ENCODE measurements around the gene UNC79.

Gene UNC79

DNA sequence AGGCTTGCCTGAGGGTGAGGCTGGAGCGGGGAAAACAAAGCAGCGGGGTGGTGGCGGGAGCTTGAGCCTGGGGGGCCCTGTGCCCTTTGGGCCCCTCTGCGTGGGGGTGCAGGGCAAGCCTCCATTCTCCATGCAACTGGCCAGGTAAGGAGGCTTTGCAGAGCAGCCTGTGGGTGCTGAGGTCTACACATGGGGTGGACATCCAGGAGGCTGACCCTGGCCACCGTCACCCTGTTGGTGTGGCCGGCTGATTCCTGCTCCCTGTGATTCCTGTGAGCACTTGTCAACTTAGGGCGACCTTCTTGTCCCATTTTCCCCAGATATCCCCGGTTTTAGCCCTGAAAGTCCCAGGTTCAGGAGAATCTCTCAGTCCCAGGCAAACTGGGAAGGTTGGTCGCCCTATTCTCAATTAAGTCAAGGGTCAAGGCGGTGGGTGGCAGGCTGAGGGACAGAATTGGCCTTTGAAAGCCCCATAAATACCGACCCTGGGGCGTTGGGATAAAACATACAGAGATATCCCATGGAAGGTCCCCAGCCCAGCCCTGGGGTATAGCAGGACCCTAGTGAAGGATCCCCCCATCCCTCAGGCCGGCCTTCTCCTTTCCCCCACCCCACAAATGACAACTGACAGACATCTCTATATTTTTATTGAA lies 287.1 kb downstream of the UNC79 start:
- TF ChIP-seq, protein P1, sequence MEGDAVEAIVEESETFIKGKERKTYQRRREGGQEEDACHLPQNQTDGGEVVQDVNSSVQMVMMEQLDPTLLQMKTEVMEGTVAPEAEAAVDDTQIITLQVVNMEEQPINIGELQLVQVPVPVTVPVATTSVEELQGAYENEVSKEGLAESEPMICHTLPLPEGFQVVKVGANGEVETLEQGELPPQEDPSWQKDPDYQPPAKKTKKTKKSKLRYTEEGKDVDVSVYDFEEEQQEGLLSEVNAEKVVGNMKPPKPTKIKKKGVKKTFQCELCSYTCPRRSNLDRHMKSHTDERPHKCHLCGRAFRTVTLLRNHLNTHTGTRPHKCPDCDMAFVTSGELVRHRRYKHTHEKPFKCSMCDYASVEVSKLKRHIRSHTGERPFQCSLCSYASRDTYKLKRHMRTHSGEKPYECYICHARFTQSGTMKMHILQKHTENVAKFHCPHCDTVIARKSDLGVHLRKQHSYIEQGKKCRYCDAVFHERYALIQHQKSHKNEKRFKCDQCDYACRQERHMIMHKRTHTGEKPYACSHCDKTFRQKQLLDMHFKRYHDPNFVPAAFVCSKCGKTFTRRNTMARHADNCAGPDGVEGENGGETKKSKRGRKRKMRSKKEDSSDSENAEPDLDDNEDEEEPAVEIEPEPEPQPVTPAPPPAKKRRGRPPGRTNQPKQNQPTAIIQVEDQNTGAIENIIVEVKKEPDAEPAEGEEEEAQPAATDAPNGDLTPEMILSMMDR (IDR thresholded peaks at IDR 0.05) = no peak

DNA sequence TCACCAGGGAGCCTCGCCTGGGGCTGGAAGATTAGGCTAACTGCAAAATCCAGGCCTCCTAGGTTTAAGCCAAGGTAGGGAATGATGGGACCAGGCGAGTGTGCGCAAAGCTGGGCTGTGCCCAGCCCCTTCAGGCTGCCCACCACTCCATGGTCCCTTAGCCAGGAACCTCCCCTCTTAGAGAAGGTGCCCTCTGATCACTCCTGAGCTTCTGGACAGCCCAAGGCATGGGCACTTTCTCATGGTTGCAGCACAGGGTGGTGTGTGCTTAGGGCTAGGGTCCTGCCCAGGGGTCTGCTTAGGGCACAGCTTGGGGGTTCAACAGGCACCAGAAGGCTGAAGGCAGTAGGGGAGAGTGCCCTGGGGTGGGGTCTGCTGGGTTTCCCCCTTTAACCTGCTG lies 288.5 kb downstream of the UNC79 start:
- TF ChIP-seq, protein P1 (IDR thresholded peaks at IDR 0.05) = no peak

DNA sequence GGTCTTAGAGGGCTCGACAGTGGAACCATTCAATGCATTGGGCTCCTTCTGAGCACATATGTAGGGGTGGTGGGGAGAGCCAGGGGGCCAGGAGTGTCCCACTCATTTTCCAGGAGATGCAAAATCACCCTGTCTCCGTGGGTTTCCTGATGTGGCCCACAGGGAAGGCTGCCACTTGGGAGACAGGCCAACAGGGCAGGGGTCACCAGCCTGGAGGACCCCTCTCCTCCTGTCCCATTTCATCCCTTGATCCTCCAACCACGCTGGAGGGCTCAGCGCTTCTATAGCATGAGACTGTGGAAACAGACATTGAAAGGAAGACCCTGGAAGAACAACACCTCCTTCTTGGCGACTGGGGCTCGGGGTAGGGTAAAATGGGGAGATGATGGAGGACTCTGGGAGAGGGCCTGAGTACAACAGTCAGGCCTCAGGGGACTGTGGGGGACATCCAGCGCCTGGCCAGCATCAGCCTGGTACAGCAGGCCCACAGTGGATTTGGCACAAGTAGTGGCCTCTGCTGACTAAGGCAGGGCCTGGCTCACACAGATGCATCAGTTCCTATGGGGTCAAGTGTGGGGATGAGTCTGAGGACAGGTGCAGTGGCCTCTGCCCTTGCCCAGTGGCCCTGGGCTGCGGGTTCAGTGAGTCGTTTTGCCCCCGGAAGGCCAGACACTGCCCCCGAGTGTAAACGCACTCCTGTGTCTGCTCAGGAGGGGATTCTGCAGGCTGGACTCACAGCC lies 289.5 kb downstream of the UNC79 start:
- TF ChIP-seq, protein P1 (IDR thresholded peaks at IDR 0.05) = no peak

- TF ChIP-seq, protein P1 (IDR thresholded peaks at IDR 0.05) = no peak
These were observed 290.3 kb downstream of the UNC79 start for GRCh38 chr14:93720981-93721483.

DNA sequence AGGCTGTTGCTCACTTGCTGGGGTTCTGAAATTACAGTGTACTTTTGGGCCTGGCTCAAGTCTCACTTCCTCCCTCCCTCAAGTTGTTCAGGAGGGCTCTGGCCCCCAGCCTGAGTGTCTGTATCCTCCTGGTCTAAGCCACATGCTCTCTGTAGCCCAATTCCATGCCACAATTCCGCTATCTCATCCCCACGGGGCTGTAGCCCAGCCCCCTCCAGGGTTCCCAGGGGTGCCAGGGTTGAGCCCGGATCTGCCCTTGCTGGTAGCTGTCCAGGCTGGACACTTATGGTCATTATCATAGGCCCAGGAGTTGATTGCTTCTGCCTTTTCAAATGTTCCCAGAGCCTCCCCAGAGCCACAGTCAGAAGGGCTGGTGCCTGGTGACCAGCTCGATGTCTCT lies 292.3 kb downstream of the UNC79 start:
- TF ChIP-seq, protein P1 (IDR thresholded peaks at IDR 0.05) = no peak

DNA sequence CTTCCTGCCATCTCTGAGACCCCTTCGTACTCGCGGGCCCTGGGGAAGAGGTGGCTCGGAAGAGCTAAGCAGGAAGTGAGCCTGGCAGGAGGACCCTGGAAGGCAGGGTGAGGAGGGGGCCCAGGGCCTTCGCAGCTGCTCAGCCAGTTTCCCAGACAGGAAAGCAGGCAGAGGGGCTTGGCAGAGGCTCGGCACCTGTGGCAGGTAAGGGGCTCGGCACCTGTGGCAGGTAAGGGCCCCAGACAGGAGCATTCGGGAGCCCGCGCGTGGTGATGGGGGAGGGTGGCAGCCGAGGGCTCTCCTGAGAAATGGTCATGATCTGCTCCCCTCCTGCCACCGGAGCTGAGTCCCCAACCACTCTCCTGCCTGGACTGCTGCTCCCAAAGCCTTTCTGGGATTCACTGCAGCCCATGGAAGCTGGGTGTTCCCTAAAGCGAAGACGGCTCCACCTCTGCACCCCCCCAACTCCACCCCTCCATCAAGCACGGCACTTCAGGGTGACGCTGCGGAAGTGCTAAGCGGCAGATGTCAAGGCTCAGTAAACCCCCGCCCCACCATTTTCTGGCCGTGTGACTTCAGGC lies 294.4 kb downstream of the UNC79 start:
- TF ChIP-seq, protein P1 (IDR thresholded peaks at IDR 0.05) = no peak

DNA sequence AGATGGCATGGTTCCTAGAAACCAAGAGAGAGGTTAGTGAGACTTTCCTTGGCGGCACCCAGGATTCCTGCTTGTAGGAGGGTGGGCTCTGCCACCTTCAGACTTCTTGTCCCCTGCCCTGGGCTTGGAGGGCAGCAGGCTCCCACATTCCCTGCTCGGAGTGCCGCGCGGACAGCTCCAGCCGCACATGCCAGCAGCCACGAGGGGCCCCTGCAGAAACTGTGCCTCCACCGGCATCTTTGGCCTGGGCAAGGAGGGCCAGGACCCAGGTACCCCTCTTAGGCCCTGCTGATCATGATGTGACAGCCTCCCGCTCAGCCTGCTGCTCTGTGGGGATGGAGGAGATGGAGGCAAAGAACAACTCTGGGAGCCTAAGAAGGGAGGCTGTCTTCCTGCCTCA lies 295.3 kb downstream of the UNC79 start:
- TF ChIP-seq, protein P1 (IDR thresholded peaks at IDR 0.05) = no peak
